ENCODE data around the gene DENND1C. TPM values are rescaled to one million over a fixed set of nuclear protein-coding genes. Genes with fewer than 3 reads are reported as not detected.

DENND1C gene
- total RNA-seq, 1 experiment from 2014 or later, result 0.11 TPM

DNA sequence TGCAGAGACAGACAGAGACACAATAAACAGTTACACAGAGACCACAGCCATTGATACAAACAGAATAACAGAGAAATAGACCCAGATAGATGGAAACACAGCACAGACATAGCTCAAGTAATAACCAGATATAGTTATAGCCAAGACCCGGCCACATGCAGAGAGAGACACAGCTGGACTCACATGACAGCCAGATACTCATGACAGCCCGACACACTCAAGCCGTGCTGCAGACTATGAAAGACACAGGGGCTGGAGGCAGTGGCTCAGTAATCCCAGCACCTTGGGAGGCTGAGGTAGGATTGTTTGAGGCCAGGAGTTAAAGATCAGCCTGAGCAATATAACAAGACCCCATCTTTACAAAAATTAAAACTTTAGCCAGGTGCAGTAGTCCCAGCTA is 1.6 kb upstream of the DENND1C start:
- TF ChIP-seq EZH2 (IDR thresholded peaks at IDR 0.05; ENCODE audit: borderline replicate concordance, low read depth, low read length, poor library complexity, severe bottlenecking) (no peak), CTCF (conservative IDR thresholded peaks at IDR 0.05; ENCODE audit: low read depth, low read length) (no peak)
- H3K4me1 ChIP-seq (ENCODE audit: insufficient read depth, low read length, poor library complexity, severe bottlenecking), result no peaks in the 10 kb centered on the region
- H3K36me3 ChIP-seq (ENCODE audit: insufficient read depth, low read length, poor library complexity, severe bottlenecking), result no peaks in the 10 kb centered on the region
- H3K4me3 ChIP-seq (ENCODE audit: low read depth, low read length, poor library complexity, severe bottlenecking), result no peak overlapping the region
- intact Hi-C loops (cut with micrococcal nuclease; ENCODE audit: unreplicated experiment), result no loop called here
- no peaks in the 10 kb centered on the region for H3K27me3 ChIP-seq (replicated peaks; ENCODE audit: insufficient read depth, low read depth, low read length, poor library complexity)
- CTCF ChIA-PET, result no interaction called here
- DNase-seq (ENCODE audit: low spot score), result no peak
- POLR2A ChIA-PET (ENCODE audit: low non-redundant PET), result no interaction called here
- no TSS peak for BruUV-seq (replicated peaks)
- no peak overlapping the region for H3K27ac ChIP-seq (ENCODE audit: low read depth, low read length, poor library complexity, severe bottlenecking)
- no peaks in the 10 kb centered on the region for H3K9me3 ChIP-seq (ENCODE audit: low read depth, low read length, poor library complexity, severe bottlenecking)

- no peaks in the 10 kb centered on the region for H3K4me1 ChIP-seq (ENCODE audit: insufficient read depth, low read length, poor library complexity, severe bottlenecking)
- no TSS peak for BruUV-seq (replicated peaks)
- H3K36me3 ChIP-seq (ENCODE audit: insufficient read depth, low read length, poor library complexity, severe bottlenecking), result no peaks in the 10 kb centered on the region
- no peak for DNase-seq (ENCODE audit: low spot score)
- POLR2A ChIA-PET (ENCODE audit: low non-redundant PET), result no interaction called here
- H3K9me3 ChIP-seq (ENCODE audit: low read depth, low read length, poor library complexity, severe bottlenecking), result no peaks in the 10 kb centered on the region
- no peak for TF ChIP-seq CTCF (conservative IDR thresholded peaks at IDR 0.05; ENCODE audit: low read depth, low read length)
- TF ChIP-seq EZH2 (IDR thresholded peaks at IDR 0.05; ENCODE audit: borderline replicate concordance, low read depth, low read length, poor library complexity, severe bottlenecking), result no peak
- CTCF ChIA-PET, result no interaction called here
- H3K4me3 ChIP-seq (ENCODE audit: low read depth, low read length, poor library complexity, severe bottlenecking), result no peak overlapping the region
- intact Hi-C loops (cut with micrococcal nuclease; ENCODE audit: unreplicated experiment), result no loop called here
- no peak overlapping the region for H3K27ac ChIP-seq (ENCODE audit: low read depth, low read length, poor library complexity, severe bottlenecking)
- no peaks in the 10 kb centered on the region for H3K27me3 ChIP-seq (replicated peaks; ENCODE audit: insufficient read depth, low read depth, low read length, poor library complexity)
These were observed 728 bp upstream of the DENND1C start for GRCh38 chr19:6482343-6482686.

- intact Hi-C loops (cut with micrococcal nuclease; ENCODE audit: unreplicated experiment), result no loop called here
- Histone ChIP-seq H3K9me3 (ENCODE audit: low read depth, low read length, poor library complexity, severe bottlenecking) (no peaks in the 10 kb centered on the region), H3K4me3 (ENCODE audit: low read depth, low read length, poor library complexity, severe bottlenecking) (no peak overlapping the region), H3K4me1 (ENCODE audit: insufficient read depth, low read length, poor library complexity, severe bottlenecking) (no peaks in the 10 kb centered on the region), H3K36me3 (ENCODE audit: insufficient read depth, low read length, poor library complexity, severe bottlenecking) (no peaks in the 10 kb centered on the region), H3K27me3 (replicated peaks; ENCODE audit: insufficient read depth, low read depth, low read length, poor library complexity) (no peaks in the 10 kb centered on the region), H3K27ac (ENCODE audit: low read depth, low read length, poor library complexity, severe bottlenecking) (no peak overlapping the region)
- TF ChIP-seq CTCF (conservative IDR thresholded peaks at IDR 0.05; ENCODE audit: low read depth, low read length), result no peak
- no peak for DNase-seq (ENCODE audit: low spot score)
- no TSS peak for BruUV-seq (replicated peaks)
- ChIA-PET POLR2A (ENCODE audit: low non-redundant PET) (no interaction called here), CTCF (no interaction called here)
These were observed 655 bp downstream of the DENND1C start for GRCh38 chr19:6480848-6481415.
